ES-I3 (cell line): ENCODE results near the gene BCAS3.

Source experiments
- H3K36me3 ChIP-seq: 2 replicates; pipeline ENCODE4 v1.6.1; 2013; ENCODE audit warnings: mild to moderate bottlenecking, low read length, control low read depth, moderate library complexity; ENCODE audit not compliant: insufficient read depth
- H3K4me1 ChIP-seq: 2 replicates; pipeline ENCODE4 v1.6.1; 2013; ENCODE audit warnings: mild to moderate bottlenecking, control low read depth, low read length; ENCODE audit not compliant: insufficient read depth
- H3K9ac ChIP-seq: 2 replicates; pipeline ENCODE4 v1.6.1; 2013; ENCODE audit warnings: low read depth, mild to moderate bottlenecking, low read length, moderate library complexity
- H3K9me3 ChIP-seq: 2 replicates; pipeline ENCODE4 v1.6.1; 2013; ENCODE audit warnings: mild to moderate bottlenecking, low read length, moderate library complexity; ENCODE audit not compliant: control insufficient read depth, insufficient read depth

The BCAS3 gene

GRCh38 chr17:61331178-61331577, 653.5 kb downstream of the BCAS3 start:
- no peaks in the 10 kb centered on the region for H3K36me3 ChIP-seq
- H3K9ac ChIP-seq: no peak overlapping the region
- no peaks in the 10 kb centered on the region for H3K4me1 ChIP-seq
- H3K9me3 ChIP-seq: no peaks in the 10 kb centered on the region

- H3K9ac ChIP-seq: no peak overlapping the region
- H3K36me3 ChIP-seq: no peaks in the 10 kb centered on the region
- no peaks in the 10 kb centered on the region for H3K9me3 ChIP-seq
- H3K4me1 ChIP-seq: no peaks in the 10 kb centered on the region
These were observed 654.2 kb downstream of the BCAS3 start for GRCh38 chr17:61331886-61332285.

- Histone ChIP-seq H3K36me3 (no peaks in the 10 kb centered on the region), H3K4me1 (peaks cover 9% of the 10 kb centered on the region), H3K9me3 (no peaks in the 10 kb centered on the region), H3K9ac (no peak overlapping the region)
These were observed 655.5 kb downstream of the BCAS3 start for GRCh38 chr17:61333136-61333535.

DNA sequence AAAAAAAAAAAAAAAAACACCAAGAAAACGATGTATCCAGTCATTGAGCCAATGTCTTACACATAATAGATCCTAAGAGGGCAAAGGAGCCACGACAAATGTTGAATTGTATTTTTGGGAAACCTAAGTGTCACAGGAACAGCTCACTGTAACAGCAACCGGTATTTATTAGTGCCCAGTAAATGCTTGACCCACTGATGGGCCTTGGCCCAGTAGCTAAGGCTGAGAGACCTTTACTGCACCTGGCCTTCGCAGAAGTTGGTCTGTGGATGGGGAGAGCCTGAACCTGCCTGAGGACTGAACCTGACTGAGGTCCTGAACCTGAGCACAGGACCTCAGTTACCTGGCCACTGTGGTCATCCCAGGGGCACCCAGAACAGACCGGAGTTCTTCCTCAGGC, 657.0 kb downstream of the BCAS3 start:
- Histone ChIP-seq H3K36me3 (no peaks in the 10 kb centered on the region), H3K9me3 (no peaks in the 10 kb centered on the region), H3K4me1 (peaks cover 11% of the 10 kb centered on the region), H3K9ac (no peak overlapping the region)

- Histone ChIP-seq H3K9me3 (no peaks in the 10 kb centered on the region), H3K4me1 (peaks cover 12% of the 10 kb centered on the region), H3K36me3 (no peaks in the 10 kb centered on the region), H3K9ac (no peak overlapping the region)
These were observed 657.6 kb downstream of the BCAS3 start for GRCh38 chr17:61335105-61335844.

- Histone ChIP-seq H3K4me1 (peaks cover 18% of the 10 kb centered on the region), H3K9me3 (no peaks in the 10 kb centered on the region), H3K36me3 (no peaks in the 10 kb centered on the region), H3K9ac (no peak overlapping the region)
These were observed 658.4 kb downstream of the BCAS3 start for GRCh38 chr17:61335845-61336655.

DNA sequence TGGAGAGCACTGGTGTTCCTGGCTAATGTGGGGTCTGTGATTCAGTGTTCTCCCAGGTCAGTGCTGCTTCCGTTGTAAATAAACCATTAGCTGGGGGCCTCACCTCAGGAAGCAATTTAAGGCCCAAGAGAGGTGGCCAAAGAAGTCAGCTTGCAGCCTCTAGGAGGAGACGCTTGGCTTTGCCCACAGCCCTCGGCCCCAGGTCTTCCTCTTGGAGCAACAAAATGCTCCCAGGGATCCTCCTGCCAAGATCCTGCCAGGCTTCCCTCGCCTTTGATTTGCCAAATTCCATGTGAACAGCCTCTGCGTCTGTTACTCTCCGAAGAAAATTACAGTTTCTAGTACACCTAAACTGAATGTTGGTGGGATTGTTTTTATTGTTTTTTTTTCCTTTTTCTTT, 659.6 kb downstream of the BCAS3 start:
- Histone ChIP-seq H3K36me3 (no peaks in the 10 kb centered on the region), H3K9ac (no peak overlapping the region), H3K4me1 (peaks cover 18% of the 10 kb centered on the region), H3K9me3 (no peaks in the 10 kb centered on the region)

DNA sequence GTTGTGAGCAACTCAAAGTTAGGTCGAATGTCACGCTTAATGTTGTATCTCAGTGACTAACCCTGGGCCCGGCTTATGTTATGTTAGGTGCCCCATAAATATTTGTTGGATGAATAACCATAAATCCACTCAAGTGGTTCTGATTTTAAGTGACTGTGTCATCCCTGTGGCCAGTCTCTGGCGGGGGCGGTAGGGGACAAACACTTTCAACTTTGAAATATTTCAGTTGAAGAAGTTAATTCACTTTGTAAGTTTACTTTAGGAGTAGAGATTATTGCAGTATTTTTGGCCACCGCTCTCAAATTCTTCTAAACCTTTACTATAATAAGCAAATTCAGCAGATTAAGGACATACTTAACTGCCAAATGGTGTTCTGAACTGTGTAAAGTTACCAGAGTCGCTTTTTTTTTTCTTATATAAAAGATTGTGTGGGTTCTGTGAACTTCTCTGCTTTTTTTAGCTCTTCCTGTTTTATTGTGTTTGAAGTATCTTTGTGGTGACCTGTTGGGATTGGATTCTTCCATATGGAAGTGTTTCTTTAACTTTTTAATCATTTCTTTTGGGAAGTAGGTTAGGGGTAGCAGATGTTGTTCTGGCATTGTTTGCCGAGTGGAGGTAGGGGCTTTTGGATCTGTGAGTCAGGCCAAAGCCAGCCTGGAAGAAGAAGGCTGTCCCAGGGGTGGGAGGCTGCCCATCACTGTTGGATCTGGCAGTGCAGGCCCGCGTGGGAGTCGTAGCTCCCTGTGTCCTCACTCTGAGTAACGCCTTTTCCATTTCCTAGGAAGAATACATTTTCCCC, 660.5 kb downstream of the BCAS3 start:
- peaks cover 18% of the 10 kb centered on the region for H3K4me1 ChIP-seq
- H3K36me3 ChIP-seq: no peaks in the 10 kb centered on the region
- H3K9ac ChIP-seq: no peak overlapping the region
- no peaks in the 10 kb centered on the region for H3K9me3 ChIP-seq

DNA sequence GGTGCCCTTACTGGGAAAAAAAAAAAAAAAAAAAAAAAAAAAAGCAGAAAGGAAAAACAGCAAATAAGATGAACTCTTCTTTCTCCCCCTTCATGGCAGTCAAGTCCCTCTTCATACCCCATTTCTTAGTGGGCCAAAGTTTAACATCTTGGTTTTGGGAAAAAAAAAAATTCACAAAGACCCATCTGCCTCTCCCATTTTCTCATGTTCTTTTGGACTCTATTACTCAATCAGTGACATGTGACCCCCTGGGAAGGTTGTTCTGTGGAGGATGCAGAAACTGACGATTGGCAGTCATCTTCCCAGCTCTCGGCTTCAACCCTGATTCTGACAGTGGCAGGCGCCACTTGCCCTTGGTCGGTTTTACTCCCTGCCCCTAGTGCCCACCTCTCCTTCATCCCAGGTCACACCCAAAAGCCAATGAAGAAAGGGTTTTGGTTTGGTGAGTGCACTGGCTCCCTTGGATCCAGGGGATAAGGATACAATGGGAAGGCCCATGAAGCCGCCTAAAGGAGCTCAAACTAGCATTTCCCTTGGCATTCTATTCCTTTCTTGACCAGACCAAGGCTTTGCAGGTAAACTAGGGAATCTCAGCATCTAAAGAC, 661.3 kb downstream of the BCAS3 start:
- Histone ChIP-seq H3K36me3 (no peaks in the 10 kb centered on the region), H3K4me1 (peaks cover 18% of the 10 kb centered on the region), H3K9ac (no peak overlapping the region), H3K9me3 (no peaks in the 10 kb centered on the region)

DNA sequence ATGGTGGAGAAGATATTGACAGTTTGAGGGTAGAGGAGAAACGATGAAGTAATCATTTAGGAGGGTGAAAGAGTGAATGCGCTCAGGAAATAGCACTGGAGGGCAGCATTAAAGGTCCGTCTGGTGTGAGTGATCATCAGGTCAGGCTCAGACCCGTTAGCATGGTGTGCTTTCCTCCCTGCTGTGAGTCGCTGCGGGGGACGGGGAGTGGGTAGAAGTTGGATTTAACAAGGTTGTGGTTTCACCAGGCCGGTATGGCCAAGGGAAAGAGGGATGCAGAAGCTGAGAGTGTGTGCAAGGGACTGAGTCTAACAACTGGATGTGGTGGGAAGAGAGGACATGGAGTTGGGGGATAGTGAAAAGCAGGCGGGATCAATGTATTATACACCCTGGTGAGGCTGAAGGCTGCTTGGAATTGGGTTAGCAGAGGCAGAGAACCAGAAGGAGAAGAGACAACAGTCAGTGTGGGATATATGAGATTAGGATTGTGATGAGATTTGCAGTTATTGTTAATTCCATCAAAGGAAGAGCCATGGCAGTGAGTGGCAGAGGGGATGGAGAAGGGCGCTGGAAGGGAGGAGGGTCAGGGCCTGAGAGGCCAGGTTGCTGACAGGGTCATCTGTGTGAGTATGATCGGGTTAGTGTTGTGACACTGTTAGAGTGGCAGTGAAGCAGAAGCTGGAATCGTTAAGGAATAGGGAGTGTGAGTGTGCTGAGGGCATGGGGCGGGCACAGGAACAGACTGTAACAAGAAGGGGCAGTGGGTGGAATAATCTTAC, 663.0 kb downstream of the BCAS3 start:
- H3K4me1 ChIP-seq: peaks cover 18% of the 10 kb centered on the region
- no peaks in the 10 kb centered on the region for H3K9me3 ChIP-seq
- H3K9ac ChIP-seq: no peak overlapping the region
- no peaks in the 10 kb centered on the region for H3K36me3 ChIP-seq

GRCh38 chr17:61343576-61343975, 665.9 kb downstream of the BCAS3 start:
- no peak overlapping the region for H3K9ac ChIP-seq
- H3K36me3 ChIP-seq: no peaks in the 10 kb centered on the region
- 0 out of 2 replicates have a peak, but pooled peaks cover 7% of the 10 kb centered on the region for H3K4me1 ChIP-seq
- H3K9me3 ChIP-seq: no peaks in the 10 kb centered on the region

DNA sequence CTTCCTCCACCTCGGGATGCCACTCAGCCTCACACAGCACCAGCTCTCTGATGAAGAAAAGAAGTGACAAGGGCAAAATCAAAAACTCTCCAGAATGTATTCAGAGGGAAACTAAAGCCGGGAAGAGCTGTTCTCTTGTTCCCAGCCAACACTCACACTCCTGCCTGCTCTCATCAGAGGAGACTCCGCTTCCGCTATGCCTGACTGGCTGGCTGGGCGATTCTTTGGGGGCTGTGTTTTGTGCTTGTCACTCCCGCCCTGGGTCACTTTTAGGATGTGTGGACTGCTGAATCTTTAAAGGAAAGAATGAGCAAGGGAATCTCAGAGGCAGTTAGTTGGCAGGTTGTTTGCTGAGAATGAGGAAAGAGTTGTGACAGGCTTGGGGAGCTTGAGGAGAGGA, 667.4 kb downstream of the BCAS3 start:
- H3K36me3 ChIP-seq: no peaks in the 10 kb centered on the region
- no peaks in the 10 kb centered on the region for H3K9me3 ChIP-seq
- no peak overlapping the region for H3K9ac ChIP-seq
- H3K4me1 ChIP-seq: 0 out of 2 replicates have a peak, but pooled peaks cover 7% of the 10 kb centered on the region

GRCh38 chr17:61345825-61346666, 668.4 kb downstream of the BCAS3 start:
- H3K36me3 ChIP-seq: no peaks in the 10 kb centered on the region
- no peak overlapping the region for H3K9ac ChIP-seq
- H3K4me1 ChIP-seq: no peaks in the 10 kb centered on the region
- no peaks in the 10 kb centered on the region for H3K9me3 ChIP-seq
